IPS-18c (cell line): ENCODE measurements around the gene NR3C1.
A peak's percentile ranks its signal among the peaks of the same experiment; 100 is the strongest.

Source experiments
- H3K4me3 ChIP-seq: 2 replicates; pipeline ENCODE4 v1.7.0; 2013; ENCODE audit warnings: low read depth, mild to moderate bottlenecking, low read length, moderate library complexity; ENCODE audit not compliant: insufficient read depth
- H3K9me3 ChIP-seq: one replicate; pipeline ENCODE4 v1.6.1; 2013; ENCODE audit warnings: mild to moderate bottlenecking, low read length, moderate library complexity; ENCODE audit not compliant: control insufficient read depth, insufficient read depth

Gene NR3C1

GRCh38 chr5:143428738-143429420 lies 25.4 kb upstream of the NR3C1 start:
- Histone ChIP-seq H3K9me3 (no peaks in the 10 kb centered on the region), H3K4me3 (no peak overlapping the region)

GRCh38 chr5:143428155-143428554 lies 24.7 kb upstream of the NR3C1 start:
- Histone ChIP-seq H3K4me3 (no peak overlapping the region), H3K9me3 (no peaks in the 10 kb centered on the region)

GRCh38 chr5:143427122-143427735 lies 23.7 kb upstream of the NR3C1 start:
- no peaks in the 10 kb centered on the region for H3K9me3 ChIP-seq
- no peak overlapping the region for H3K4me3 ChIP-seq

- H3K4me3 ChIP-seq, result no peak overlapping the region
- H3K9me3 ChIP-seq, result no peaks in the 10 kb centered on the region
These were observed 23.0 kb upstream of the NR3C1 start for GRCh38 chr5:143426437-143426991.

- no peaks in the 10 kb centered on the region for H3K9me3 ChIP-seq
- no peak overlapping the region for H3K4me3 ChIP-seq
These were observed 22.3 kb upstream of the NR3C1 start for GRCh38 chr5:143425835-143426234.

GRCh38 chr5:143418140-143418866 lies 14.8 kb upstream of the NR3C1 start:
- Histone ChIP-seq H3K9me3 (peaks cover 2% of the 10 kb centered on the region), H3K4me3 (no peak overlapping the region)

- no peak overlapping the region for H3K4me3 ChIP-seq
- H3K9me3 ChIP-seq, result peaks cover 2% of the 10 kb centered on the region
These were observed 14.1 kb upstream of the NR3C1 start for GRCh38 chr5:143417503-143418139.

- Histone ChIP-seq H3K9me3 (peaks cover 2% of the 10 kb centered on the region), H3K4me3 (no peak overlapping the region)
These were observed 12.9 kb upstream of the NR3C1 start for GRCh38 chr5:143416411-143416810.

- H3K9me3 ChIP-seq, result peaks cover 2% of the 10 kb centered on the region
- H3K4me3 ChIP-seq, result no peak overlapping the region
These were observed 10.6 kb upstream of the NR3C1 start for GRCh38 chr5:143413958-143414669.

GRCh38 chr5:143412661-143413342 lies 9.3 kb upstream of the NR3C1 start:
- H3K9me3 ChIP-seq, result no peaks in the 10 kb centered on the region
- H3K4me3 ChIP-seq, result no peak overlapping the region

- Histone ChIP-seq H3K4me3 (no peak overlapping the region), H3K9me3 (no peaks in the 10 kb centered on the region)
These were observed 6.4 kb upstream of the NR3C1 start for GRCh38 chr5:143409926-143410325.

GRCh38 chr5:143406408-143406807 lies 2.9 kb upstream of the NR3C1 start:
- H3K9me3 ChIP-seq, result no peaks in the 10 kb centered on the region
- no peak overlapping the region for H3K4me3 ChIP-seq

GRCh38 chr5:143405849-143406098 lies 2.3 kb upstream of the NR3C1 start:
- Histone ChIP-seq H3K9me3 (no peaks in the 10 kb centered on the region), H3K4me3 (peak overlapping the region; percentile 79)

- Histone ChIP-seq H3K9me3 (no peaks in the 10 kb centered on the region), H3K4me3 (peak overlapping the region; percentile 79)
These were observed 1.8 kb upstream of the NR3C1 start for GRCh38 chr5:143405063-143405848.

GRCh38 chr5:143404416-143405062 lies 1.1 kb upstream of the NR3C1 start:
- no peaks in the 10 kb centered on the region for H3K9me3 ChIP-seq
- peak overlapping the region; percentile 83 for H3K4me3 ChIP-seq

- Histone ChIP-seq H3K9me3 (no peaks in the 10 kb centered on the region), H3K4me3 (peak overlapping the region; percentile 83)
These were observed 223 bp downstream of the NR3C1 start for GRCh38 chr5:143403334-143403592.
